Activated CD4-positive, alpha-beta T cell treated with anti-CD3 and anti-CD28 coated beads for 4 hours (primary cell): ENCODE data around the gene CADM2.
"Not testable (repeated sequence)": the region's sequence is repeated elsewhere in the genome, so short reads cannot be mapped to it uniquely, and the experiment has no call there.

ENCODE experiments used
- DNase-seq, 2 donors: peaks; one replicate each; pipeline ENCODE4 v3.0.0-alpha.2; 2020

Gene CADM2

GRCh38 chr3:85495602-85496001 lies 536.8 kb downstream of the CADM2 start:
- no peak for DNase-seq

- no peak for DNase-seq
Observed at GRCh38 chr3:85498177-85498576, 539.4 kb downstream of the CADM2 start.

GRCh38 chr3:85502148-85502875 lies 543.5 kb downstream of the CADM2 start:
- no peak for DNase-seq

- not testable (repeated sequence) for DNase-seq
Observed at GRCh38 chr3:85504129-85504784, 545.5 kb downstream of the CADM2 start.

GRCh38 chr3:85504785-85505511 lies 546.2 kb downstream of the CADM2 start:
- not testable (repeated sequence) for DNase-seq

GRCh38 chr3:85507052-85507451 lies 548.3 kb downstream of the CADM2 start:
- not testable (repeated sequence) for DNase-seq

- DNase-seq = no peak
Observed at GRCh38 chr3:85508659-85509058, 549.9 kb downstream of the CADM2 start.

GRCh38 chr3:85516146-85516545 lies 557.4 kb downstream of the CADM2 start:
- no peak for DNase-seq

GRCh38 chr3:85524104-85524503 lies 565.3 kb downstream of the CADM2 start:
- DNase-seq = no peak

GRCh38 chr3:85525264-85525663 lies 566.5 kb downstream of the CADM2 start:
- no peak for DNase-seq

GRCh38 chr3:85533586-85533985 lies 574.8 kb downstream of the CADM2 start:
- no peak for DNase-seq

- DNase-seq = no peak
Observed at GRCh38 chr3:85535517-85535916, 576.7 kb downstream of the CADM2 start.

- DNase-seq = no peak
Observed at GRCh38 chr3:85539232-85539631, 580.4 kb downstream of the CADM2 start.

- no peak for DNase-seq
Observed at GRCh38 chr3:85554153-85554552, 595.4 kb downstream of the CADM2 start.

- no peak for DNase-seq
Observed at GRCh38 chr3:85560088-85560785, 601.4 kb downstream of the CADM2 start.

- peak in 1 of 2 donors; percentile 1 for DNase-seq
Observed at GRCh38 chr3:85567071-85567676, 608.4 kb downstream of the CADM2 start.

- DNase-seq = no peak
Observed at GRCh38 chr3:85570819-85571218, 612.0 kb downstream of the CADM2 start.

GRCh38 chr3:85571835-85572234 lies 613.0 kb downstream of the CADM2 start:
- DNase-seq = no peak

GRCh38 chr3:85572426-85572825 lies 613.6 kb downstream of the CADM2 start:
- no peak for DNase-seq

- DNase-seq = no peak
Observed at GRCh38 chr3:85572978-85573377, 614.2 kb downstream of the CADM2 start.

- DNase-seq = no peak
Observed at GRCh38 chr3:85574006-85574705, 615.4 kb downstream of the CADM2 start.

- DNase-seq = peak in 1 of 2 donors; percentile 22
Observed at GRCh38 chr3:85576091-85576690, 617.4 kb downstream of the CADM2 start.
